GM12891 (cell line): ENCODE results near the gene PPM1A.

Experiments used
- POLR2A ChIP-seq: IDR thresholded peaks from 2 replicates; pipeline ENCODE4 v1.6.1; 2011; ENCODE audit warnings: low read depth, low read length, control low read depth
- POLR2AphosphoS5 ChIP-seq: IDR thresholded peaks from 2 replicates; pipeline ENCODE4 v1.6.1; 2011; ENCODE audit warnings: low read depth, low read length, control low read depth
- POU2F2 ChIP-seq: IDR thresholded peaks from 2 replicates; pipeline ENCODE4 v1.6.1; 2011; ENCODE audit warnings: low read depth, mild to moderate bottlenecking, control low read depth, low read length, moderate library complexity
- SPI1 ChIP-seq: IDR thresholded peaks from 2 replicates; pipeline ENCODE4 v1.6.1; 2011; ENCODE audit warnings: low read depth, low read length, control low read depth
- TAF1 ChIP-seq: IDR thresholded peaks from 2 replicates; pipeline ENCODE4 v1.6.1; 2011; ENCODE audit warnings: low read depth, low read length, control low read depth

- TF ChIP-seq POLR2A = no peak
- TF ChIP-seq POLR2AphosphoS5 = no peak
- TF ChIP-seq TAF1 = no peak
- no peak for TF ChIP-seq SPI1
- TF ChIP-seq POU2F2 = no peak
These were observed 33.9 kb upstream of the PPM1A start for GRCh38 chr14:60215127-60215444.
